ENCODE measurements around the gene SLC8A3. TPM values are rescaled to one million over a fixed set of nuclear protein-coding genes. Genes with fewer than 3 reads are reported as not detected.

Gene SLC8A3
- total RNA-seq, 1 experiment from 2014 or later, result 4.5 TPM

- H3K4me1 ChIP-seq (replicated peaks), result peaks cover 20% of the 10 kb centered on the region
- H3K27ac ChIP-seq, result peak overlapping the region; percentile 15; the same call in 1 of the 2 replicates
- no peak for DNase-seq (ENCODE audit: low read depth in 1 of 2, low spot score in 2 of 2)
- no peaks in the 10 kb centered on the region for H3K9me3 ChIP-seq (replicated peaks)
- H3K36me3 ChIP-seq, result no peaks in the 10 kb centered on the region
- no peaks in the 10 kb centered on the region for H3K27me3 ChIP-seq (replicated peaks)
- peak overlapping the region; percentile 63 for H3K4me3 ChIP-seq
Observed at GRCh38 chr14:70189456-70190077, 816 bp upstream of the SLC8A3 start.

- no peaks in the 10 kb centered on the region for H3K36me3 ChIP-seq
- no peaks in the 10 kb centered on the region for H3K9me3 ChIP-seq (replicated peaks)
- H3K27ac ChIP-seq, result peak overlapping the region; percentile 53
- peak overlapping the region; percentile 63 for H3K4me3 ChIP-seq
- peaks cover 20% of the 10 kb centered on the region for H3K4me1 ChIP-seq (replicated peaks)
- DNase-seq (ENCODE audit: low read depth in 1 of 2, low spot score in 2 of 2), result peak; percentile 41 to 55
- no peaks in the 10 kb centered on the region for H3K27me3 ChIP-seq (replicated peaks)
Observed at GRCh38 chr14:70188322-70188658, 461 bp downstream of the SLC8A3 start.

GRCh38 chr14:70186900-70187451 is 1.8 kb downstream of the SLC8A3 start:
- H3K4me3 ChIP-seq, result peak overlapping the region; percentile 63
- no peaks in the 10 kb centered on the region for H3K36me3 ChIP-seq
- peaks cover 20% of the 10 kb centered on the region for H3K4me1 ChIP-seq (replicated peaks)
- peak overlapping the region; percentile 53 for H3K27ac ChIP-seq
- peak; percentile 76 to 91 for DNase-seq (ENCODE audit: low read depth in 1 of 2, low spot score in 2 of 2)
- no peaks in the 10 kb centered on the region for H3K9me3 ChIP-seq (replicated peaks)
- no peaks in the 10 kb centered on the region for H3K27me3 ChIP-seq (replicated peaks)

GRCh38 chr14:70183991-70184390 is 4.8 kb downstream of the SLC8A3 start:
- no peak for DNase-seq (ENCODE audit: low read depth in 1 of 2, low spot score in 2 of 2)
- no peak overlapping the region for H3K4me3 ChIP-seq
- H3K9me3 ChIP-seq (replicated peaks), result no peaks in the 10 kb centered on the region
- peaks cover 11% of the 10 kb centered on the region for H3K4me1 ChIP-seq (replicated peaks)
- no peaks in the 10 kb centered on the region for H3K27me3 ChIP-seq (replicated peaks)
- H3K27ac ChIP-seq, result no peak overlapping the region
- H3K36me3 ChIP-seq, result no peaks in the 10 kb centered on the region

GRCh38 chr14:70181276-70181675 is 7.5 kb downstream of the SLC8A3 start:
- H3K4me3 ChIP-seq, result no peak overlapping the region
- no peak for DNase-seq (ENCODE audit: low read depth in 1 of 2, low spot score in 2 of 2)
- no peak overlapping the region for H3K27ac ChIP-seq
- H3K4me1 ChIP-seq (replicated peaks), result peaks cover 5% of the 10 kb centered on the region
- H3K36me3 ChIP-seq, result no peaks in the 10 kb centered on the region
- H3K27me3 ChIP-seq (replicated peaks), result no peaks in the 10 kb centered on the region
- H3K9me3 ChIP-seq (replicated peaks), result no peaks in the 10 kb centered on the region

GRCh38 chr14:70180718-70181117 is 8.0 kb downstream of the SLC8A3 start:
- no peak overlapping the region for H3K4me3 ChIP-seq
- no peaks in the 10 kb centered on the region for H3K36me3 ChIP-seq
- no peaks in the 10 kb centered on the region; the same call in 1 of the 2 replicates for H3K4me1 ChIP-seq (replicated peaks)
- no peak for DNase-seq (ENCODE audit: low read depth in 1 of 2, low spot score in 2 of 2)
- H3K9me3 ChIP-seq (replicated peaks), result no peaks in the 10 kb centered on the region
- H3K27me3 ChIP-seq (replicated peaks), result no peaks in the 10 kb centered on the region
- no peak overlapping the region for H3K27ac ChIP-seq

GRCh38 chr14:70177081-70177800 is 11.5 kb downstream of the SLC8A3 start:
- no peaks in the 10 kb centered on the region for H3K27me3 ChIP-seq (replicated peaks)
- no peak for DNase-seq (ENCODE audit: low read depth in 1 of 2, low spot score in 2 of 2)
- H3K27ac ChIP-seq, result no peak overlapping the region
- no peaks in the 10 kb centered on the region for H3K4me1 ChIP-seq (replicated peaks)
- no peak overlapping the region for H3K4me3 ChIP-seq
- no peaks in the 10 kb centered on the region for H3K9me3 ChIP-seq (replicated peaks)
- H3K36me3 ChIP-seq, result no peaks in the 10 kb centered on the region

GRCh38 chr14:70173569-70173968 is 15.2 kb downstream of the SLC8A3 start:
- Histone ChIP-seq H3K27ac (no peak overlapping the region), H3K9me3 (replicated peaks) (no peaks in the 10 kb centered on the region), H3K4me1 (replicated peaks) (no peaks in the 10 kb centered on the region), H3K36me3 (no peaks in the 10 kb centered on the region), H3K4me3 (no peak overlapping the region), H3K27me3 (replicated peaks) (no peaks in the 10 kb centered on the region)
- DNase-seq (ENCODE audit: low read depth in 1 of 2, low spot score in 2 of 2), result no peak

- Histone ChIP-seq H3K4me3 (no peak overlapping the region), H3K27ac (no peak overlapping the region), H3K4me1 (replicated peaks) (no peaks in the 10 kb centered on the region), H3K36me3 (peaks cover 5% of the 10 kb centered on the region; the same call in 1 of the 2 replicates), H3K27me3 (replicated peaks) (no peaks in the 10 kb centered on the region), H3K9me3 (replicated peaks) (no peaks in the 10 kb centered on the region)
- no peak for DNase-seq (ENCODE audit: low read depth in 1 of 2, low spot score in 2 of 2)
Observed at GRCh38 chr14:70171726-70172125, 17.0 kb downstream of the SLC8A3 start.

- no peaks in the 10 kb centered on the region for H3K4me1 ChIP-seq (replicated peaks)
- H3K9me3 ChIP-seq (replicated peaks), result no peaks in the 10 kb centered on the region
- no peaks in the 10 kb centered on the region for H3K27me3 ChIP-seq (replicated peaks)
- no peak for DNase-seq (ENCODE audit: low read depth in 1 of 2, low spot score in 2 of 2)
- H3K4me3 ChIP-seq, result no peak overlapping the region
- H3K27ac ChIP-seq, result no peak overlapping the region
- peaks cover 5% of the 10 kb centered on the region; the same call in 1 of the 2 replicates for H3K36me3 ChIP-seq
Observed at GRCh38 chr14:70170976-70171375, 17.8 kb downstream of the SLC8A3 start.

- Histone ChIP-seq H3K27me3 (replicated peaks) (no peaks in the 10 kb centered on the region), H3K36me3 (peaks cover 5% of the 10 kb centered on the region; the same call in 1 of the 2 replicates), H3K27ac (no peak overlapping the region), H3K4me3 (no peak overlapping the region), H3K9me3 (replicated peaks) (no peaks in the 10 kb centered on the region), H3K4me1 (replicated peaks) (no peaks in the 10 kb centered on the region)
- DNase-seq (ENCODE audit: low read depth in 1 of 2, low spot score in 2 of 2), result no peak
Observed at GRCh38 chr14:70168406-70168805, 20.3 kb downstream of the SLC8A3 start.

- H3K27ac ChIP-seq, result no peak overlapping the region
- peaks cover 5% of the 10 kb centered on the region; the same call in 1 of the 2 replicates for H3K36me3 ChIP-seq
- no peak for DNase-seq (ENCODE audit: low read depth in 1 of 2, low spot score in 2 of 2)
- no peak overlapping the region for H3K4me3 ChIP-seq
- no peaks in the 10 kb centered on the region for H3K9me3 ChIP-seq (replicated peaks)
- no peaks in the 10 kb centered on the region for H3K27me3 ChIP-seq (replicated peaks)
- H3K4me1 ChIP-seq (replicated peaks), result no peaks in the 10 kb centered on the region
Observed at GRCh38 chr14:70166530-70167203, 22.1 kb downstream of the SLC8A3 start.

- Histone ChIP-seq H3K9me3 (replicated peaks) (no peaks in the 10 kb centered on the region), H3K4me3 (no peak overlapping the region), H3K4me1 (replicated peaks) (no peaks in the 10 kb centered on the region), H3K36me3 (peaks cover 4% of the 10 kb centered on the region; the same call in 1 of the 2 replicates), H3K27me3 (replicated peaks) (no peaks in the 10 kb centered on the region), H3K27ac (no peak overlapping the region)
- no peak for DNase-seq (ENCODE audit: low read depth in 1 of 2, low spot score in 2 of 2)
Observed at GRCh38 chr14:70162358-70162757, 26.4 kb downstream of the SLC8A3 start.

- DNase-seq (ENCODE audit: low read depth in 1 of 2, low spot score in 2 of 2), result no peak
- H3K36me3 ChIP-seq, result no peaks in the 10 kb centered on the region
- no peaks in the 10 kb centered on the region for H3K9me3 ChIP-seq (replicated peaks)
- no peaks in the 10 kb centered on the region for H3K27me3 ChIP-seq (replicated peaks)
- no peaks in the 10 kb centered on the region for H3K4me1 ChIP-seq (replicated peaks)
- no peak overlapping the region for H3K27ac ChIP-seq
- no peak overlapping the region for H3K4me3 ChIP-seq
Observed at GRCh38 chr14:70156592-70156991, 32.2 kb downstream of the SLC8A3 start.
